Chondrocyte (in vitro differentiated cells): ENCODE measurements around the gene ZNF574. TPM values are rescaled to one million over a fixed set of nuclear protein-coding genes. Genes with fewer than 3 reads are reported as not detected.

Source experiments
- DNase-seq: peaks from one replicate; pipeline ENCODE4 v3.0.0; 2021; ENCODE audit warnings: mixed read lengths, low spot score
- H3K27ac Mint-ChIP-seq: one replicate; pipeline ENCODE4 v1.8.0; 2021; ENCODE audit warnings: mild to moderate bottlenecking, moderate library complexity, mixed read lengths; ENCODE audit not compliant: unreplicated experiment
- H3K27me3 Mint-ChIP-seq: 2 replicates; pipeline ENCODE4 v1.8.0; 2021; ENCODE audit warnings: low read depth, mixed read lengths
- H3K36me3 Mint-ChIP-seq: 2 replicates; pipeline ENCODE4 v1.8.0; 2021; ENCODE audit warnings: low read depth, mixed read lengths
- H3K4me1 Mint-ChIP-seq: 2 replicates; pipeline ENCODE4 v1.8.0; 2021; ENCODE audit warnings: low read depth, mild to moderate bottlenecking, mixed read lengths
- H3K4me3 Mint-ChIP-seq: one replicate; pipeline ENCODE4 v1.8.0; 2021; ENCODE audit warnings: mild to moderate bottlenecking, moderate library complexity, mixed read lengths; ENCODE audit not compliant: unreplicated experiment
- H3K9me3 Mint-ChIP-seq: 2 replicates; pipeline ENCODE4 v1.8.0; 2021; ENCODE audit warnings: low read depth, mixed read lengths
- total RNA-seq: library from RNA; stranded (reverse); gene quantifications from 3 replicates; pipeline ENCODE4 v1.2.1, GENCODE V29; 2021
- TF ChIP-seq, protein P1 (sequence below): fragments of 200-600 bp; sonication (generic); IDR thresholded peaks from 2 replicates; pipeline ENCODE4 v1.5.0; 2021; ENCODE audit warnings: antibody characterized with exemption, mild to moderate bottlenecking, moderate library complexity

The ZNF574 gene
- total RNA-seq, 1 donor from 2014 or later, result 13.0 TPM

- Mint-ChIP-seq H3K4me1 (peaks cover 45% of the 10 kb centered on the region), H3K4me3 (peak overlapping the region; percentile 96), H3K27me3 (peaks cover 4% of the 10 kb centered on the region), H3K9me3 (no peaks in the 10 kb centered on the region), H3K36me3 (peaks cover 10% of the 10 kb centered on the region), H3K27ac (peak overlapping the region; percentile 100)
- DNase-seq, result no peak
- TF ChIP-seq, protein P1, sequence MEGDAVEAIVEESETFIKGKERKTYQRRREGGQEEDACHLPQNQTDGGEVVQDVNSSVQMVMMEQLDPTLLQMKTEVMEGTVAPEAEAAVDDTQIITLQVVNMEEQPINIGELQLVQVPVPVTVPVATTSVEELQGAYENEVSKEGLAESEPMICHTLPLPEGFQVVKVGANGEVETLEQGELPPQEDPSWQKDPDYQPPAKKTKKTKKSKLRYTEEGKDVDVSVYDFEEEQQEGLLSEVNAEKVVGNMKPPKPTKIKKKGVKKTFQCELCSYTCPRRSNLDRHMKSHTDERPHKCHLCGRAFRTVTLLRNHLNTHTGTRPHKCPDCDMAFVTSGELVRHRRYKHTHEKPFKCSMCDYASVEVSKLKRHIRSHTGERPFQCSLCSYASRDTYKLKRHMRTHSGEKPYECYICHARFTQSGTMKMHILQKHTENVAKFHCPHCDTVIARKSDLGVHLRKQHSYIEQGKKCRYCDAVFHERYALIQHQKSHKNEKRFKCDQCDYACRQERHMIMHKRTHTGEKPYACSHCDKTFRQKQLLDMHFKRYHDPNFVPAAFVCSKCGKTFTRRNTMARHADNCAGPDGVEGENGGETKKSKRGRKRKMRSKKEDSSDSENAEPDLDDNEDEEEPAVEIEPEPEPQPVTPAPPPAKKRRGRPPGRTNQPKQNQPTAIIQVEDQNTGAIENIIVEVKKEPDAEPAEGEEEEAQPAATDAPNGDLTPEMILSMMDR, result no peak
Measured at GRCh38 chr19:42074513-42075363, 1.2 kb upstream of the ZNF574 start.

DNA sequence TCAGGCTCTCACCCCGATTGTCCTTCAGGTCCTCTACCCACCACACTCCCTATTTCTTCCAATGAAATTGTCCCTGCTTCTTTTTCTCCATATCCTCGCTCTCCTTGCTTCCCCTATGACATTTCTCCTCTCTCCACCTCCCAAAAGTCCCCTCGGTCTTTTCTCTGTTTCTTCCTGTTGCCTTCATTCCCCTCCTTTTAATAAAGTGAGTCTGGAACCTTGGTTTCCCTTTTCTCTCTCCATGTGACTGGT lies 676 bp upstream of the ZNF574 start:
- H3K27ac Mint-ChIP-seq, result peak overlapping the region; percentile 100
- H3K4me1 Mint-ChIP-seq, result peaks cover 45% of the 10 kb centered on the region
- TF ChIP-seq, protein P1, result no peak
- H3K27me3 Mint-ChIP-seq, result peaks cover 4% of the 10 kb centered on the region
- peak overlapping the region; percentile 96 for H3K4me3 Mint-ChIP-seq
- H3K36me3 Mint-ChIP-seq, result peaks cover 10% of the 10 kb centered on the region
- no peaks in the 10 kb centered on the region for H3K9me3 Mint-ChIP-seq
- no peak for DNase-seq

DNA sequence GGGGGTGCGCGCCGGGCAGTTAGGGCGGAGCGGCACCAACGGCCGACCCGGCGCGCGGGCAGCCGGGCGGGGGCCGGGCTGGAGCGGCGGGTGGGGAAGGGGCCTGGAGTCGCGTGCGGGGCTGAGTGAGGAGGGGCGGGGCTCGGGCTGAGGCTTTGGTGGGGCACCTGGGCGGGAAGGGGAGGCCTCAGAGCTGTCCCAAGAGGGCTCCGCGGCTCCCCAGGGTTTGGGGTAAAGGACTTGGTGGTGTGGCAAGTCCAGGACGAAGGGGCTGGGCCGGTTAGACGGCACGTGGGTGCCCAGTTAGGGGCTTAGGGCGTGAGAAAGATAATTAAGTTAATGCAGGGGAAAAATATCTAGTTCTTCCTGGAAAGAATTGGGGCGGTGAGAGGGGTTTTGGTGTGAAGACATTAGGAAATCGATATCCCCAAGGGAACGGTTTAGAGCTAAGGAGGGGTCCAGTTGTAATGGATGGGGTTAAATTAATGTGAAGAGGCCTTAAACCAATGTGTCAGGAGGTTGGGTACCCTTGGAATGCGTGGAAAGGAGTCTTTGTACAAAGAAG lies 496 bp downstream of the ZNF574 start:
- Mint-ChIP-seq H3K4me1 (peaks cover 47% of the 10 kb centered on the region), H3K4me3 (peak overlapping the region; percentile 96), H3K9me3 (no peaks in the 10 kb centered on the region), H3K36me3 (peaks cover 12% of the 10 kb centered on the region), H3K27ac (peak overlapping the region; percentile 79), H3K27me3 (no peaks in the 10 kb centered on the region)
- no peak for DNase-seq
- TF ChIP-seq, protein P1, result no peak

DNA sequence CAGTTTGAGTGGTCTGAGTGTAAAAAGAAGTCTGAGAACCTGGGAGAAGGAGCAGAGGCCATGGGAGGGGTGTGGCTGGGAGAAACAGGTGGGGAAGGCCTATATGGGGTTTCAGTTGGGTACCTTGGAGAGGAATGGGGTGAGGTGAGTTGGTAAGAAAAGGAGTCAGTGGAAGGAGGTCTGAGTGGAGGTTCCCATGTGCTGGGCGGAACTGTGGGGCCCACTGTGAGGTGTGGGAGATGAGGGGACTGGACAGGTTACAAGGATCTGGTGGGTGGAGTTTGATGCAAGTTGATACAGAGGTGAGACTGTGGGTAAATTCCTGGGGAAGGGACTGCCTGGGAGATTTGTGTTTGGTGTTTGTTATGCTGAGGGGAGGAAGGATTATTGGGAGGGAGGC lies 2.1 kb downstream of the ZNF574 start:
- no peaks in the 10 kb centered on the region for H3K9me3 Mint-ChIP-seq
- TF ChIP-seq, protein P1, result no peak
- peaks cover 51% of the 10 kb centered on the region for H3K4me1 Mint-ChIP-seq
- H3K4me3 Mint-ChIP-seq, result peak overlapping the region; percentile 96
- H3K27me3 Mint-ChIP-seq, result no peaks in the 10 kb centered on the region
- peak overlapping the region; percentile 60 for H3K27ac Mint-ChIP-seq
- no peak for DNase-seq
- peaks cover 13% of the 10 kb centered on the region for H3K36me3 Mint-ChIP-seq

DNA sequence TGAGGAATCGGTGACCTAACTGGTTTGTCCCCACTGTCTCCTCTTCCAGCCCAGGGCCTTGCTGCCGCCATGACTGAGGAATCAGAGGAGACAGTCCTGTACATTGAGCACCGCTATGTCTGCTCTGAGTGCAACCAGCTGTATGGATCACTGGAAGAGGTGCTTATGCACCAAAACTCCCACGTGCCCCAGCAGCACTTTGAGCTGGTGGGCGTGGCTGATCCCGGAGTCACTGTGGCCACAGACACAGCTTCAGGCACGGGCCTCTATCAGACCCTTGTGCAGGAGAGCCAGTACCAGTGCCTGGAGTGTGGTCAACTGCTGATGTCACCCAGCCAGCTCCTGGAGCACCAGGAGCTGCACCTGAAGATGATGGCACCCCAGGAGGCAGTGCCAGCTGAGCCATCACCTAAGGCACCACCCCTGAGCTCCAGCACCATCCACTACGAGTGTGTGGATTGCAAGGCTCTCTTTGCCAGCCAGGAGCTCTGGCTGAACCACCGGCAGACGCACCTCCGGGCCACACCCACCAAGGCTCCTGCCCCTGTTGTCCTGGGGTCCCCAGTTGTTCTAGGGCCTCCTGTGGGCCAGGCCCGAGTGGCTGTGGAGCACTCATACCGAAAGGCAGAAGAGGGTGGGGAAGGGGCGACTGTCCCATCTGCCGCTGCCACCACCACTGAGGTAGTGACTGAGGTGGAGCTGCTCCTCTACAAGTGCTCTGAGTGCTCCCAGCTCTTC lies 2.7 kb downstream of the ZNF574 start:
- H3K27me3 Mint-ChIP-seq, result no peaks in the 10 kb centered on the region
- H3K4me1 Mint-ChIP-seq, result peaks cover 51% of the 10 kb centered on the region
- H3K36me3 Mint-ChIP-seq, result peaks cover 13% of the 10 kb centered on the region
- H3K4me3 Mint-ChIP-seq, result no peak overlapping the region
- H3K27ac Mint-ChIP-seq, result no peak overlapping the region
- TF ChIP-seq, protein P1, result no peak
- no peaks in the 10 kb centered on the region for H3K9me3 Mint-ChIP-seq
- no peak for DNase-seq
